BE2C (cell line): ENCODE data around the gene ATP8A1.
A peak's percentile ranks its signal among the peaks of the same experiment; 100 is the strongest.

Experiments used
- DNase-seq: peaks from one replicate; pipeline ENCODE4 v3.0.0-alpha.2; 2020
- H3K27me3 ChIP-seq: fragments of 250-450 bp; sonication (Bioruptor Pico); 2 replicates; pipeline ENCODE4 v1.5.1; 2020; ENCODE audit warnings: mild to moderate bottlenecking
- H3K36me3 ChIP-seq: fragments of 250-450 bp; sonication (Bioruptor Pico); 2 replicates; pipeline ENCODE4 v1.5.1; 2020; ENCODE audit warnings: mild to moderate bottlenecking
- H3K4me1 ChIP-seq: fragments of 250-450 bp; sonication (Bioruptor Pico); 2 replicates; pipeline ENCODE4 v1.5.1; 2020
- H3K4me3 ChIP-seq: 2 replicates; pipeline ENCODE4 v1.5.1; 2011; ENCODE audit warnings: low read depth, low read length
- H3K9me3 ChIP-seq: fragments of 250-450 bp; sonication (Bioruptor Pico); 2 replicates; pipeline ENCODE4 v1.5.1; 2020
- CTCF ChIP-seq: IDR thresholded peaks from 2 replicates; pipeline ENCODE4 v1.5.1; 2012; ENCODE audit warnings: mild to moderate bottlenecking, low read depth, low read length

Gene ATP8A1

GRCh38 chr4:42646013-42646784, 10.7 kb downstream of the ATP8A1 start:
- Histone ChIP-seq H3K27me3 (no peaks in the 10 kb centered on the region), H3K36me3 (no peaks in the 10 kb centered on the region; the same call in none of the 2 replicates), H3K4me3 (no peak overlapping the region), H3K4me1 (peaks cover 17% of the 10 kb centered on the region), H3K9me3 (peaks cover 1% of the 10 kb centered on the region; the same call in 1 of the 2 replicates)
- DNase-seq, result no peak
- no peak for TF ChIP-seq CTCF

GRCh38 chr4:42644897-42645296, 12.0 kb downstream of the ATP8A1 start:
- Histone ChIP-seq H3K4me3 (no peak overlapping the region), H3K27me3 (no peaks in the 10 kb centered on the region), H3K9me3 (no peaks in the 10 kb centered on the region), H3K36me3 (no peaks in the 10 kb centered on the region; the same call in none of the 2 replicates), H3K4me1 (peaks cover 17% of the 10 kb centered on the region)
- DNase-seq, result no peak
- TF ChIP-seq CTCF, result no peak

GRCh38 chr4:42643685-42644084, 13.2 kb downstream of the ATP8A1 start:
- H3K27me3 ChIP-seq, result no peaks in the 10 kb centered on the region
- H3K36me3 ChIP-seq, result no peaks in the 10 kb centered on the region
- H3K4me1 ChIP-seq, result peaks cover 17% of the 10 kb centered on the region
- no peaks in the 10 kb centered on the region for H3K9me3 ChIP-seq
- peak; percentile 71 for DNase-seq
- no peak for TF ChIP-seq CTCF
- no peak overlapping the region for H3K4me3 ChIP-seq

- no peak for DNase-seq
- H3K9me3 ChIP-seq, result no peaks in the 10 kb centered on the region
- H3K4me1 ChIP-seq, result peaks cover 17% of the 10 kb centered on the region
- no peak overlapping the region for H3K4me3 ChIP-seq
- H3K36me3 ChIP-seq, result no peaks in the 10 kb centered on the region
- H3K27me3 ChIP-seq, result no peaks in the 10 kb centered on the region
- no peak for TF ChIP-seq CTCF
These were observed 13.9 kb downstream of the ATP8A1 start for GRCh38 chr4:42642845-42643615.

- Histone ChIP-seq H3K4me1 (peaks cover 17% of the 10 kb centered on the region), H3K36me3 (no peaks in the 10 kb centered on the region), H3K27me3 (no peaks in the 10 kb centered on the region), H3K4me3 (no peak overlapping the region), H3K9me3 (no peaks in the 10 kb centered on the region)
- TF ChIP-seq CTCF, result no peak
- no peak for DNase-seq
These were observed 14.7 kb downstream of the ATP8A1 start for GRCh38 chr4:42642101-42642797.
